RPMI7951 (cell line): Measurements from ENCODE around the gene TSEN2. TPM values are rescaled to one million over a fixed set of nuclear protein-coding genes. Genes with fewer than 3 reads are reported as not detected.
"Not testable (repeated sequence)": the region's sequence is repeated elsewhere in the genome, so short reads cannot be mapped to it uniquely, and the experiment has no call there.

Experiments used
- DNase-seq: peaks from one replicate; pipeline ENCODE4 v3.0.0-alpha.2; 2012; ENCODE audit warnings: low read depth
- total RNA-seq: library from RNA; depleted of rRNA; stranded (reverse); fragments of >200 nt; shearing (Covaris generic); gene quantifications from 2 replicates; pipeline ENCODE4 v1.2.3, GENCODE V29; 2014

The TSEN2 gene
- total RNA-seq, 1 experiment from 2014 or later: 12.4 TPM

DNA sequence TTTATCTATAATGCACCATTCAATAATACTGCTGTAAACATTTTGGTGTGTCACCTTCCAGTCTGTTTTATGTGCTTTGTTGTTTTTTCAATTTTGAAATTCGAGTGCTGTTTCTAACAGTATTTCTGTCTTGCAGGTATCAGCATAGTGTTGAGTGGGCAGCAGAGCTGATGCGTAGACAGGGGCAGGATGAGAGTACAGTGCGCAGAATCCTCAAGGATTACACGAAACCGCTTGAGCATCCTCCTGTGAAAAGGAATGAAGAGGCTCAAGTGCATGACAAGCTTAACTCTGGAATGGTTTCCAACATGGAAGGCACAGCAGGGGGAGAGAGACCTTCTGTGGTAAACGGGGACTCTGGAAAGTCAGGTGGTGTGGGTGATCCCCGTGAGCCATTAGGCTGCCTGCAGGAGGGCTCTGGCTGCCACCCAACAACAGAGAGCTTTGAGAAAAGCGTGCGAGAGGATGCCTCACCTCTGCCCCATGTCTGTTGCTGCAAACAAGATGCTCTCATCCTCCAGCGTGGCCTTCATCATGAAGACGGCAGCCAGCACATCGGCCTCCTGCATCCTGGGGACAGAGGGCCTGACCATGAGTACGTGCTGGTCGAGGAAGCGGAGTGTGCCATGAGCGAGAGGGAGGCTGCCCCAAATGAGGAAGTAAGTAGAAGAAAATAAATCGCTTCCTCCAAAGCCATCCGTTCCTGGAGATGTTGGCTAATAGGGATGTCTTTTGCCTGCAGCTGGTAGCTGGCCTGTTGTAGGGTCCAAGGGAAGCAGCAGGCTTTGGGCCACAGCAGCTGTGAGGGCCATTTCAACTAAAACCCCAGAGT is 19.1 kb downstream of the TSEN2 start:
- no peak for DNase-seq

DNA sequence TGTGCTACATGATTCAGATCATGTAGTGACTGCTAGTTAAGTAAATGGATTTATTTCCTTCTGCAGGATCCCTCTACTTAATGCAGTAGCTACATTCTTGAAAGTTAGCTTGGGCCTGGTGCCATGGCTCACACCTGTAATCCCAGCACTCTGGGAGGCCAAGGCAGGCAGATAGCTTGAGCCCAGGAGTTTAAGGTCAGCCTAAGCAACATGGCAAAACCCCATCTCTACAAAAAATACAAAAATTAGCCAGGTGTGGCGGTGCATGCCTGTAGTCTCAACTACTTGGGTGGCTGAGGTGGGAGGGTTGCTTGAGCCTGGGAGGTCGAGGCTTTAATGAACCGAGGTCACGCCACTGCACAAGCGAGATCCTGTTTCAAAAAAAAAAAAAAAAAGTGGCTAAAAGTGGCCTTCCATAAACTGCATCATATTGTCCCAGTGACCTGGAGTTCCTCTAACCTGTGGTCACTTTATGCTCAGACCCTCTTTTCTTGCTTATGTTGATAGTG is 22.0 kb downstream of the TSEN2 start:
- no peak for DNase-seq

DNA sequence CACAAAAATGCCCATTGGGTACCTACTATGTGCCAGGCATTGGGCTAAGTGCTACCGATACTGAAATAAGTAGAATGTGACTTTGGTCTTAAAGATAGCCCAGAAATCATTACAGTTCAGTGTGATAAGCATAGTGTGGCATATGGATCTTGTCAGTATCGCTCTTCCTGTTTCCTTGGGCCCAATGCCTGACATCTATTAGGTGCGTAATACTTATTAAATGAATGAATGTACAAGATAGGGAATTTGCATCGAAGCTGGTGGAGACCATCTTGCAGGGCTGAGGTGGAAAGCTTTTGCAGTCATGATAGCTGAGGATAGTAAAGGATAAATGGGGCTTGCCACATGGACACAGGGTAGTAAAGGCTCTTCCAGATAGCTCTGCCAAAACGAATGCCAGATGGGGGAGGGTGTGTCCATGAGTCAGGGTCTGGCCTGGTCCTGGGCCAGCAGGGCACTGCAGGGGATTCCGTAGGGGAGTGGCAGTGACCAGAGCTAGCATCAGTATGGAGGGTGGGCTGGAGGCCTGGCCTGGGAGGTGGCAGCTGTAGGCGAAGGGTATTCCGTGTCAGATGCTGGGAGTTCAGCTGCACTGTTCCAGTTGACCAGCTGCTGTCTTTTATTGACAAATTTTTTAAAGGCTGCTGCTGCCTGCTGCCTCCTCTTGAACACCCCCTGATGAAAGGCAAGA is 23.5 kb downstream of the TSEN2 start:
- peak; percentile 67 for DNase-seq

DNA sequence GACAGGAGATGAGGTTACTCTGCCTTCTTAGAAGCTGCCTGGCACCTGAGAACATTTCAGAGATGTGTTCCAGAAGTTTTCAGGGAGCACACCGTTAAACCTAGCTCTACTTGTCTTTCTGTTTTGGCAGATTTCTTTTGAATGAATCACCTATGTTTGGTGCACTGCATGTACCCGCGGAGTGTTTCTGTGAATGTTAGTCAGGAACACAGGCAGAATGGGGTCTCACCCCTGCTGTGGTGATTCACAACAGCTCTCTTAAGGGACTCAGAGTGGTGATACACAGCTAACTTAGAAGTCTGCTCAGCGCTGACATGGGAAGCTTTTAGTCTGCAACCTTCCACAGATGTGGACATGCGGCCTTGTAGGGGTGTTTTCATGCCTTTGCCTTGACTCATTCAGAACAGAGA is 24.0 kb downstream of the TSEN2 start:
- peak; percentile 93 for DNase-seq

DNA sequence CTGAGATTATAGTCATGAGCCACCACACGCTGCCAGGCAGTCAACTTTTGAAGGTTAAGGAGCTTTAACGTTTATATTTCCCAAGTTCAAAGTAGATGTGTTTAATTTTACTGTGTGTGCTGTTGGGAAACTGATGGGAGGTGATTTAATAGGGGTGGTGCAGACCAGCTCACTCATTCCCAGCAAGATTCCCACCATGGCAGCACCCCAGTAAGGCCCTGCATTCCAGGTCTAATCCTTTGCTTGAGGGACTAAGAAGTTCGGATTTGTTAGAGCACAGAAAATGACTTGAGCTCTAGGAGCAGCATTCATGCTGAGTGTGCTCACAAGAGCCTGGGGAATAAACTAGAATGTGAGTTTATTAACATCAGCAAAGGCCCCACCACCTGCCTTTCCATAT is 25.2 kb downstream of the TSEN2 start:
- no peak for DNase-seq

DNA sequence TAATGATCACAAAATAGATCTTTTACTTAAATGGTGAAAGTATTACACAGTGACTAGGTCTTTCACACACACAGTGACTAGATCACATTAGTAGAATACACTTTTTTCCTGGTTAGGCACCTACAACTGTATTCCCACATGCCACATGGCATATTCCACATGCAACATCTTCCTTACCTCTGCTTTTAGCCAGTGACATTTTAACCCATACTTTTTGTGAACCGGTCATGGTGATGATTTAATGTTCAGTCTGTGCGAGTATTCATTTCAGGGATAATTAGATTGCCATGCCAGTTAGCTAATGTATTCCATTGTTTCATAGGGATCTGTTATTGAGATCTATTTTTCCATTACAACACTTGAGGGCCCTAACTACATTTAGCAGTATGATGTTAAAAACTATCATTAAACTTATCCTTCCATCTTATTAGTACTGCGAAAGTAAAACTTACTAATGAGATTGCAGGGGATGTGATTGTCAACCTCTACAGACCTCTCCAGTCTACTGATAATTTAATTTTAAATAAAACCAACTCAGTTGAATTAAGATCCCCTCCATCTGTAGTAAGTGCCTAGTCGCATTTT is 28.3 kb downstream of the TSEN2 start:
- DNase-seq: no peak

DNA sequence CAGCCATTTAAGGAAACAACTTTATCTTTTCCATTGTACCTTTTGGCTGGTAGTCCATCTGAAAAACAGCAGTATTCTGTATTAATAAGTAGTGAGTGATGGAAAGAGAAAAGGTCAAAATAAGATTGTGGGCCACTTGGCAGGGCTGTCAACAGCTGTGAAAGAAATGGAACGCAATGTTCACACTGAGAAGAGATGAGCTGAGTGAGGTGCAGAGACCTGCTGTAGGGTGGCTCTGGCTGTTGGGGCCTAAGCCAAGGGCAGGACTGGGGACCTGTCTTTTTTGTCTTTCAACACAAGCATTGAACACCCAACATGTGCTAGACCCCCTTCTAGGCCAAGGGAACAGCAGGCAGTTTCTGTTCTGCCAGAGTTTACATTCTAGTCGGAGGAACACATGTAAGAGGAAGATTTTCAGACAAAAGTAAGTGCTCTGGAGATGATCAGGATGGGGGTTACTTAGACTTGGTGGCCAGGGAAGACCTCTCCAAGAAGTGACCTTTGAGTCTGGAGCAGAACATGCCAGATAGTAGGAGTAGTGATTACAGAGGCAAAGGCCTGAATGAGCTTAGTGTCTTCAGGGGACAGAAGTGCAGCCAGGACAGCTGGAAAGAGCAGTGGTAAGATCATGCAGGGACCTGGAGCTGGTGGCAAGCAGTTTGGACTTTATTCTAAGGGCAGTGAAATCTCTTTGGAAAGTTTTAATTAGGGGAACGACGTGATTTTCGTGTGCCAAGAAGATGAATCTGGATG is 29.6 kb downstream of the TSEN2 start:
- DNase-seq: no peak

DNA sequence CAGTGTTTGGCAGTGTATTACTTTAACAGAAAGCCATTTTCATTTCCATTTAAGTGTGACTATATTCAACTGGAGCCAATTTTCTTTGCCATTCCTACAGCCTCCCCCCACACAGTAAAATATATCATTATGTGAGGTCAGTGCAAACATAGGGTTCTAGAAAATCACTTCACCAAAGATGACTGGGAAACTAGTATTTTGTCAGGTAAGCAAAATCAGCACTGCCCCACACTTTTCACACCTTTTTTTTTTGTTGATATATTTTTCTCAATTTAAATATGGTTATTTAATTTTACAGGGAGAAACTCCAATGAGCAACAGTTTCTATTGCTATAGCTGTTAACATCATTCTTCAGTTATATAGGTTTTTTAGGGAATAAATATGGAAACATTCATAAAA is 31.4 kb downstream of the TSEN2 start:
- no peak for DNase-seq

DNA sequence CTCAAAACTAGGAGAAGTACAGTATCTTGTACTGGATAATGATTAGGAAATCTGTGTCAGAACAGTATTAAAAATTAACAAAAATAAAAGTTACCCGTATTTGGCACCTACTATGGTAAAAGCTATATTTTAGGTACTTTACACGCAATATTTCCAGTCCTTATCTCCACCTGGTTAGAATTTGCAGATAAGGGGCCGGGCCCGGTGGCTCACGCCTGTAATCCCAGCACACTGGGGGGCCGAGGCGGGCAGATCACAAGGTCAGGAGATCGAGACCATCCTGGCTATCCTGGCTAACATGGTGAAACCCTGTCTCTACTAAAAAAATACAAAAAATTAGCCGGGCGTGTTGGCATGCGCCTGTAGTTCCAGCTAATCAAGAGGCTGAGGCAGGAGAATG is 32.6 kb downstream of the TSEN2 start:
- no peak for DNase-seq

DNA sequence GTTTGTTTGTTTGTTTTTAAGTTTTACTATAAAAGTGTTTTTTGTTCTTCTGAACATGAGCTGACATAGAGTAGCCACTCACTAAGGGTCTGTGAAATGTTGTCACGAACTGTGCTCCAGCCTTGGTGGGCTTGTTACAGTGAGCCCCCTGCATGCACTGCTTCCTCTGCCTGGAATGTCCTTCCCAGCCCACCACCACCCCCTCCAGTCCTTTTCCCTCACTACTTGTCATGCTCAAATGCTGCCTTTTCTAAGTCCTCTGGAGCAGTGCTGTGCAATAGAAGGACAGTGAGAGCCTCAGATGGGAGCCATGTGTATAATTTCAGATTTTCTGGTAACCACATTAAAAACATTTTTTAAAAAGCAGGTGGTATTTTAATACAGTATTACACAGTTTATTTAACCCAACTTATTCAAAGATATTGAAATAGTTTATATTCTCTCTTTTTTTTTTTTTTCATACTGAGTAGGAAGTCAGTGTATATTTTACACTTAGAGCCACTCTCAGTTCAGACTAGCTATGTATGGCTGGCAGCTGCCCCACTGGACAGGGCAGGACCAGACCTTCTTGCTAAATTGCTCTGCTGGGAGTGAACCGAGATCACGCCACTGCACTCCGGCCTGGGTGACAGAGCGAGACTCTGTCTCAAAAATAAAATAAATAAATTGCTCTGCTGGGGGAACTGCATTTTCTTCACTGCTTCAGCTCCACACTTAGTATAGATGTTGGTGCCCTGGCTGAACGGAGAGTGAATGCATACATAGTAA is 34.2 kb downstream of the TSEN2 start:
- no peak for DNase-seq

DNA sequence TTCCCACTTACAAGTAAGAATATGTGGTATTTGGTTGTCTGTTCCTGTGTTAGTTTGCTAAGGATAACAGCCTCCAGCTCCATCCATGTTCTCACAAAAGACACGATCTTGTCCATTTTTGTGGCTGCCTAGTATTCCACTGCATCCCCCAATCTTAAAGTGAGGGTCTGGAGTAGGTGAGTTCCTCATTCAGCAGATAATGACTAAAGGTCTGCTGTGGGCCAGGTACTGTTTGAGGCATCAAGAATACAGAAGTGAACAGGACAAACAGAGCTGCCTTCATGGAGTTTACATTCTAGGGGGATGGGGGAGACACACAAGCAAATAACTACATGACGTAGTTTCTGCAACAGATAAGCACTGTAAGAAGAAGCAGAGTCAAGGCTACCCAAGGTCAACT is 36.7 kb downstream of the TSEN2 start:
- DNase-seq: no peak

DNA sequence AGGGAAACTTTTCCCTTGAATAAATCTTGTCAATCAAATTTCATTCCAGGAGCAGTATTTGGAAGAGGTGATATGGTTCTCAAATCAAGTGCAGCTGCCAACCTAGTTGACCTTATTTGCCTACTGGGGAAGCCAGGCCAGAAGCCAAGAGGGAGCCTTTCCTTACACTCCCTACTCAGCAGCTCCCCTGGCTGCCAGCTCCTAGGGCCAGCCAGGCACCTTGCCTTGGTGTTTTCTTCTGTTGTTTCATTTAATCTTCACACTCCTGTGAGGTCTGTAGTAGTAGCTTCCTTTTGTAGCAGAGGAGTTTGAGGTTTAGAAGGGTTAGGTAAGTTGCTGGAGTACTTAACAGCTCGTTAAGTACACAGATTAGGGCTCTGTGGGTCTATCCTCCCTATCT is 38.4 kb downstream of the TSEN2 start:
- no peak for DNase-seq

DNA sequence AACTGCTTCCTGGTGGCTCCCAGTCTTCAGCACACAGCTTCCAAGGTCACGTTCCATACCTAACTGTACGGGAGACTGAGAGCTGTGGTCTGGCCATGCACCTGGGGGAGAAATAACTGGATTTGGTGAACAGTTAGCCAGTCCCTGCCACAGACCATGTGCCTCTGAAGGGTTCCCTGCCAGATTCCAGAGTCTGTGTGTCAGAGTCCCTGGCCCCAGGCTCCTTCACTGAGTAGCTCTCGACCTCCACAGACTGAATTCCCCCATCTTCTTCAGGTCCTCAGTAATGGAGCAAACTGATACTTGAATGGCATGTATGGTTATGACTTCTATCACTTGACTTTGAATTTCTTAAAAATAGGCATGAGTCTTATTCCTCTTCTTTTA is 43.5 kb downstream of the TSEN2 start:
- DNase-seq: no peak

DNA sequence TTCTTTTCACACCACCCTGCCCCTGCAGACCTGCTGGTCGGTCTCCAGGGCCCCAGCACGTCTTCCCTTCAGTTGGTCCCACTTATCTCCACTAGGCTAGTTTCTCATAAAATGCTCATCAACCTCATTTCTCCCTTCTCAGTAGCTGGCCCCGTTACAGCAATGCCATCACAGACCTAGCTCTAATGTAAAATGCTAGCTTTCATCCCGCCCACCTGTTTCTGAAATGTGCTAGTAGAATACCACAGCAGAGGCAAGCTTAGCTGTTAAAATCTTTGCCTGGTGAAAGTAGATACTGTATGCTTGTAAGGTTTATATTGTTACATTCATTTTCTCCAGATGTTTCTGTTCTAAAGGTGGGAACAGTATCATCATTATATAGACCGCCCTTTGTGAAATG is 47.9 kb downstream of the TSEN2 start:
- DNase-seq: no peak

DNA sequence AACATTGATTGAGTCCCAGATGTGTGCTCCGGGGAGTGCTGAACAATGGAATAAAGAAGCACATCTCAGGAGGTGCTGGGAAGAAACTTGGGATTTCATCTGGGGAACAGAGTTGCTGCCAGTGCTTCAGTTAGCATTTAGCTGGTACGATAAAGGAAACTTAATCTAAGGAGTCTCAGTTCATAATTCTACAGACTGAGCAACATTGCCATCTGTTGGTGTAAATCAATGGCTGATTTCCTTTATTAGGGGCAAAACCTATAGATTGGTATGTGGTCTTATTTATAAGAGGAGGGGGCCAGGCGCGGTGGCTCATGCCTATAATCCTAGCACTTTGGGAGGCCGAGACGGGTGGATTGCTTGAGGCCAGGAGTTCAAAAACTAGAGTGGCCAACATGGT is 52.1 kb downstream of the TSEN2 start:
- DNase-seq: no peak

DNA sequence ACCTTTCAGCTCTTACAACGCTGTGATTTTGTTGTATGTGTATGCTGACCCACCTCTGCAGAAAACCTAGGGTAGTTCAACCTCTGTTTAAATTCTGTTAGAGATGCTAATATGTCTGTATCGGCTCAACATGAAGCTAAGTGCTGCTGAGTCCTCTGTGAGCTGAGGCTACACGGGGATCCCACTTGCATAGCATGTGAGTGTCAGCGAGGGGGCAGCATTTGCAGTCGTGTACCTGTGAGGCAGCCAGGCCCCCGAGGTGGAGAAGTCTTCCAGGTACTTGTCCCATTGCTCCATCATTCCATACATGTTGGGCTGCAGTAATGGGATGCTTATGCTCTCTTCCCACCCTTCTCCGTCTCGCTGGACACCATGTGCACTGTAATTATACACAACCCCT is 57.3 kb downstream of the TSEN2 start:
- DNase-seq: no peak

DNA sequence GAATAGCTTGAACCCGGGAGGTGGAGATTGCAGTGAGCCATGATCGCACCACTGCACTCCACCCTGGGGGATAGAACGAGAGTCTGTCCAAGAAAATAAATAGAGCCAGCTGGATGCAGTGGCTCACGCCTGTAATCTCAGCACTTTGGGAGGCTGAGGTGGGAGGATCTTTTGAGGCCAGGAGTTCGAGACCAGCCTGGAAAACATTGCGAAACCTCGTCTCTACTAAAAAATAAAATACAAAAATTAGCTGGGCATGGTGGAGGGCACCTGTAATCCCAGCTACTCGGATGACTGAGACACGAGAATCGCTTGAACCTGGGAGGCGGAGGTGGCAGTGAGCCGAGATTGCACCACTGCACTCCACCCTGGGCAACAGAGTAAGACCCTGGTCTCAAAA is 59.2 kb downstream of the TSEN2 start:
- DNase-seq: not testable (repeated sequence)

DNA sequence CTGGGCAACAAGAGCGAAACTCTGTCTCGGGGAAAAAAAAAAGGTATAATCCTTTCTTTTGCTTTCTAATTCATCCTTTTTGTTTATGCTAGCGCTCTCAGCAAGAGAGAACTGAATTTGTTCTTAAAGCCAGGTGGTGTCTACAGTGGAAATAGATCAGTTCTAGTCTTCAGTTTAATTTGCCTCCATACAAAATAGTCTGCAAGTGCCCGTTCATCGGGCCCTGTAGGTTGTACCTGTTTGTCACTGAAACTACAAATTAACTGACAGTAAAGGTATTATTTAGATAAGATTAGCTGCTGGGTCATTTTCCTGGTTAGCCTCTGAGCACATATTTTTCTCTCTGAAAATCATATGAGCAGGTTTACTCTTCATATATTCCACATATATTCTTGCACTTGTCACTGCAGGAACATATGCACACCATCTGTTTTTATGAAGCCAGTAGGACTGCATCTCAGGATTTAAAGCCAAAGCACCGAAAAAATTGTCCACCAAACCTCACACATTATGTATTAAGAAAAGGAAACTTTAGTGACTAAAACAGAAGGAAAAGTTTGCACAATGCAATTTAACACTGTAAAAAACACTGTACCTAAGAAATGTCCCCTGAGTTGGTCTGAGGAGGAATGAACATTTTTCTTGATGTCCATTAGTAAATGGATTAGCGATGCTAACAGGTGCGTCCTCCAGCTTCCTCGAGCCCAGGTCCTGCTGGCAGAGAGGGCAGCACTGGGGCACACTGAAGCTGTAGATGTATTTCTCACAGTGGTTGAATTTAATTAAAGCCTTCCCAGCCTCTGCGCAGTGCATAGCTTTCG is 60.6 kb downstream of the TSEN2 start:
- DNase-seq: no peak

DNA sequence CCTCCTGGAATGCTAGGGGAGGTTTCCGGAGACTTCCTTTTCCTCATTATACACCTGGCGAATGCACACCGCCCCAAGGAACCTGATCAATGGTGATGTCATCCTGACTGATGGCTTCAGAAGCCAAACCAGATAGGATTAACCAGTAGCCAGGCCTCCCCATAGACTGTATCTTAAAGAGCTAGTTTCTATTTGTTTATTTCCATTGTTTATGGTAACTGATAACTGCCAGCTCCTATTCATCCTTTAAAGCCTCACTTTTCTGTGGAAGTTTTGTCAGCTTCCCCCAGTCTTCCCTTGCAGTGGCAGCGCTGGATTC is 61.2 kb downstream of the TSEN2 start, which contains the start of gene MKRN2OS:
MKRN2OS (minus strand) TSS at position 27 of the 319 bp plus-strand sequence. CDS start 35 bp downstream, outside the sequence.
- no peak for DNase-seq

DNA sequence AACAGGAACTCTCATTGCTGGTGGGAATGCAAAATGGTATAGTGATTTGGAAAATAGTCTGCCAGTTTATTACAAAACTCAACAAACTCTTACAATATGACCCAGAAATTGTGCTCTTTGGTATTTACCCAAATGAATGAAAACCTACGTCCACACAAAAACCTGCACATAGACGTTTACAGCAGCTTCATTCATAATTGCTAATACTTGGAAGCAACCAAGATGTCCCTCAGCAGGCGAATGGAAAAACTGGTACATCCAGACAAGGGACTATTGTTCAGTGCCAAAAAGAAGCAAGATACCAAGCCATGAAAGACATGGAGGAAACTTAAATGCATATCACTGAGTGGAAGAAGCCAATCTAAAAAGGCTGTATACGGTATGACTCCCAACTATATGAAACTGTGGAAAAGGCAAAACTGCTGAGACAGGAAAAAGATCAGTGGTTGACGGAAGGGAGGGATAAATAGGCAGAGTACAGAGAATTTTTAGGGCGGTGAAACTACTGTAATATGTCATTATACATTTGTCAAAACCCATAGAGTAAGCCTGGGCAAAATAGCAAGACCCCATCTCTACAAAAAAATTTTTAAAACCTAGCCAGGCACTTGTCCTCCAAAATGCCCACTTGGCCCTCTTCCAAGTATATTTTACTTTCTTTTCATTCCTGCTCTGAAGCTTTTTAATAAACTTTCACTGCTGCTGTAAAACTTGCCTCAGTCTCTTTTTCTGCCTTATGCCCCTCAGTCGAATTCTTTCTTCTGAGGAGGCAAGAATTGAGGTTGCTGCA is 65.9 kb downstream of the TSEN2 start:
- peak; percentile 36 for DNase-seq
